HCT116 (cell line): ENCODE results near the gene STIM1. TPM values are rescaled to one million over a fixed set of nuclear protein-coding genes. Genes with fewer than 3 reads are reported as not detected.

ENCODE experiments used
- ATAC-seq: fragments of 200-7000 bp; cut with Tn5 transposase; 2 replicates; pipeline ENCODE4 v1.9.1; 2020; ENCODE audit warnings: mild to moderate bottlenecking, moderate library complexity
- BruUV-seq: library from RNA; stranded (reverse); fragments of 400-500 nt; replicated peaks from 2 replicates; lab custom pipeline; 2021; lab: Mats Ljungman, UMichigan
- CTCF ChIA-PET: fragments of 300-600 bp; sonication (Branson Sonifier 250); formaldehyde crosslinking; loops from one replicate; lab custom pipeline; 2021; ENCODE audit warnings: antibody characterized with exemption; lab: Charles Lee
- POLR2A ChIA-PET: fragments of 300-600, 350-600 bp; sonication (Branson Sonifier 250); formaldehyde crosslinking; loops from one replicate; lab custom pipeline; 2021; ENCODE audit warnings: antibody characterized with exemption; lab: Charles Lee
- RAD21 ChIA-PET, 2 experiments: fragments of 300-600 bp; sonication (Branson Sonifier 250); formaldehyde crosslinking; loops; one replicate each; lab custom pipeline; 2023; ENCODE audit warnings: low total read pairs in 2 of 2; ENCODE audit not compliant: uncharacterized antibody in 2 of 2, unreplicated experiment in 2 of 2, low non-redundant PET in 1 of 2; lab: Charles Lee
- DNase-seq: peaks from one replicate; pipeline ENCODE4 v3.0.0-alpha.2; 2010; ENCODE audit warnings: low read depth, low spot score
- H2AFZ ChIP-seq: fragments of 200-600 bp; shearing (Covaris generic), sonication (generic); 2 replicates; pipeline ENCODE4 v1.6.1; 2017; ENCODE audit warnings: low read depth, mixed run types, mixed read lengths, antibody characterized with exemption, low read length; ENCODE audit not compliant: poor library complexity, severe bottlenecking
- H3K27ac ChIP-seq: 2 replicates; pipeline ENCODE4 v1.5.1; 2012; ENCODE audit warnings: low read depth, low read length
- H3K27me3 ChIP-seq: fragments of 200-600 bp; sonication (generic); 2 replicates; pipeline ENCODE4 v1.6.1; 2016; ENCODE audit warnings: mixed run types, low read length, mixed read lengths; ENCODE audit not compliant: insufficient read depth
- H3K36me3 ChIP-seq, 2 experiments: fragments of 200-500 bp in 1 of 2; fragments of 200-600 bp in 1 of 2; sonication (Bioruptor generic) in 1 of 2; sonication (generic) in 1 of 2; 2 replicates each; pipeline versions ENCODE4 v1.5.1 to v1.6.1; 2014 to 2016; ENCODE audit warnings: low read length in 2 of 2, inconsistent platforms in 1 of 2, mixed read lengths in 1 of 2, mixed run types in 1 of 2; ENCODE audit not compliant: insufficient read depth in 2 of 2, control insufficient read depth in 1 of 2
- H3K4me1 ChIP-seq, 2 experiments: fragments of 200-600 bp in 1 of 2; sonication (generic) in 1 of 2; 2 replicates each; pipeline versions ENCODE4 v1.5.1 to v1.6.1; 2012 to 2017; ENCODE audit warnings: low read length in 2 of 2, inconsistent platforms in 1 of 2, mild to moderate bottlenecking in 1 of 2, mixed read lengths in 1 of 2, mixed run types in 1 of 2, moderate library complexity in 1 of 2; ENCODE audit not compliant: insufficient read depth in 2 of 2, control insufficient read depth in 1 of 2
- H3K4me2 ChIP-seq: fragments of 200-600 bp; sonication (generic); 2 replicates; pipeline ENCODE4 v1.6.1; 2017; ENCODE audit warnings: mixed run types, low read length, mixed read lengths
- H3K4me3 ChIP-seq, 2 experiments: fragments of 200-600 bp in 1 of 2; sonication (generic) in 1 of 2; replicated peaks in 1 of 2; 2 replicates each; pipeline ENCODE4 v1.5.1; 2011 to 2016; ENCODE audit warnings: low read length in 2 of 2, control low read depth in 1 of 2, low read depth in 1 of 2, mild to moderate bottlenecking in 1 of 2, mixed read lengths in 1 of 2, mixed run types in 1 of 2
- H3K79me2 ChIP-seq: fragments of 200-600 bp; sonication (generic); 2 replicates; pipeline ENCODE4 v1.6.1; 2017; ENCODE audit warnings: mild to moderate bottlenecking, mixed run types, low read length, moderate library complexity, mixed read lengths; ENCODE audit not compliant: insufficient read depth
- H3K9ac ChIP-seq: fragments of 200-600 bp; sonication (generic); 2 replicates; pipeline ENCODE4 v1.6.1; 2016; ENCODE audit warnings: low read length, mixed read lengths
- H3K9me2 ChIP-seq: fragments of 200-600 bp; sonication (generic), shearing (Covaris generic); 2 replicates; pipeline ENCODE4 v1.6.1; 2017; ENCODE audit warnings: mixed run types, mild to moderate bottlenecking, moderate library complexity; ENCODE audit not compliant: insufficient read depth
- H3K9me3 ChIP-seq, 2 experiments: fragments of 200-500 bp in 1 of 2; fragments of 200-600 bp in 1 of 2; sonication (Bioruptor generic) in 1 of 2; sonication (generic) in 1 of 2; 2 replicates each; pipeline ENCODE4 v1.6.1; 2014 to 2017; ENCODE audit warnings: low read length in 2 of 2, mixed read lengths in 2 of 2, inconsistent platforms in 1 of 2, low read depth in 1 of 2, mild to moderate bottlenecking in 1 of 2, mixed run types in 1 of 2, moderate library complexity in 1 of 2; ENCODE audit not compliant: control insufficient read depth in 1 of 2, insufficient read depth in 1 of 2
- H4K20me1 ChIP-seq: fragments of 200-600 bp; sonication (generic), shearing (Covaris generic); 2 replicates; pipeline ENCODE4 v1.6.1; 2017; ENCODE audit warnings: mixed run types, mild to moderate bottlenecking, moderate library complexity; ENCODE audit not compliant: insufficient read depth
- ATF3 ChIP-seq: IDR thresholded peaks from 2 replicates; pipeline ENCODE4 v1.6.1; 2012
- CEBPB ChIP-seq: IDR thresholded peaks from 2 replicates; pipeline ENCODE4 v1.6.1; 2012; ENCODE audit warnings: low read depth
- CTCF ChIP-seq, 3 experiments: fragments of 200-600 bp in 1 of 3; sonication (generic) in 1 of 3; IDR thresholded peaks in 2 of 3; conservative IDR thresholded peaks in 1 of 3; 2 replicates each; pipeline ENCODE4 v1.5.1; 2012 to 2017; ENCODE audit warnings: low read depth in 2 of 3, low read length in 2 of 3, antibody characterized with exemption in 1 of 3, borderline replicate concordance in 1 of 3, control low read depth in 1 of 3, mild to moderate bottlenecking in 1 of 3, mixed read lengths in 1 of 3, mixed run types in 1 of 3, moderate library complexity in 1 of 3; ENCODE audit not compliant: insufficient read depth in 1 of 3
- EGR1 ChIP-seq: IDR thresholded peaks from 2 replicates; pipeline ENCODE4 v1.6.1; 2012; ENCODE audit warnings: low read depth
- ELF1 ChIP-seq: IDR thresholded peaks from 2 replicates; pipeline ENCODE4 v1.6.1; 2012; ENCODE audit warnings: low read depth, borderline replicate concordance
- EZH2 ChIP-seq: fragments of 200-600 bp; sonication (generic); IDR thresholded peaks from 2 replicates; pipeline ENCODE4 v1.6.1; 2017; ENCODE audit warnings: antibody characterized with exemption, mixed run types
- EZH2phosphoT487 ChIP-seq: fragments of 200-600 bp; IDR thresholded peaks from 2 replicates; pipeline ENCODE4 v1.6.1; 2018; ENCODE audit warnings: antibody characterized with exemption, borderline replicate concordance
- FOSL1 ChIP-seq: IDR thresholded peaks from 2 replicates; pipeline ENCODE4 v1.6.1; 2012; ENCODE audit warnings: low read depth
- JUND ChIP-seq: IDR thresholded peaks from 2 replicates; pipeline ENCODE4 v1.6.1; 2012
- POLR2A ChIP-seq: IDR thresholded peaks from 2 replicates; pipeline ENCODE4 v1.7.0; 2011; ENCODE audit warnings: borderline replicate concordance; ENCODE audit not compliant: insufficient read depth, insufficient read length; ENCODE audit errors: extremely low read depth
- POLR2AphosphoS5 ChIP-seq: IDR thresholded peaks from 2 replicates; pipeline ENCODE4 v1.6.1; 2011; ENCODE audit warnings: mild to moderate bottlenecking, low read depth, low read length, moderate library complexity
- RAD21 ChIP-seq: IDR thresholded peaks from 2 replicates; pipeline ENCODE4 v1.6.1; 2012; ENCODE audit warnings: low read depth, mild to moderate bottlenecking
- SIN3A ChIP-seq: IDR thresholded peaks from 2 replicates; pipeline ENCODE4 v1.6.1; 2012; ENCODE audit warnings: low read depth
- SP1 ChIP-seq: IDR thresholded peaks from 2 replicates; pipeline ENCODE4 v1.6.1; 2012; ENCODE audit warnings: low read depth
- SRF ChIP-seq: IDR thresholded peaks from 2 replicates; pipeline ENCODE4 v1.6.1; 2012; ENCODE audit warnings: low read depth
- TCF7L2 ChIP-seq: IDR thresholded peaks from 2 replicates; pipeline ENCODE4 v1.7.0; 2011; ENCODE audit warnings: borderline replicate concordance, inconsistent platforms; ENCODE audit not compliant: insufficient read depth, insufficient read length; ENCODE audit errors: extremely low read depth
- ZFX ChIP-seq: fragments of 450-650 bp; IDR thresholded peaks from 2 replicates; pipeline ENCODE4 v1.6.1; 2017
- ZNF274 ChIP-seq: fragments of 200-500 bp; sonication (Bioruptor generic); IDR thresholded peaks from 2 replicates; pipeline ENCODE4 v1.6.1; 2014; ENCODE audit warnings: mild to moderate bottlenecking, low read depth, low read length, inconsistent platforms
- intact Hi-C: fragments of 100-400 bp; cut with micrococcal nuclease; formaldehyde crosslinking; loops from 2 replicates; pipeline ENCODE4 v1.10.0; 2022
- total RNA-seq: library from RNA; stranded (reverse); gene quantifications from one replicate; pipeline ENCODE4 v1.2.1, GENCODE V29; 2021; ENCODE audit not compliant: unreplicated experiment
- TF ChIP-seq, protein P1 (sequence below): IDR thresholded peaks from 2 replicates; pipeline ENCODE4 v1.6.1; 2012
- TF ChIP-seq, protein P2 (sequence below): IDR thresholded peaks from 2 replicates; pipeline ENCODE4 v1.6.1; 2011; ENCODE audit warnings: mild to moderate bottlenecking, low read length, moderate library complexity; ENCODE audit not compliant: insufficient replicate concordance; ENCODE audit errors: extremely low read depth

The STIM1 gene
- total RNA-seq, 1 experiment from 2014 or later = 22.3 TPM

DNA sequence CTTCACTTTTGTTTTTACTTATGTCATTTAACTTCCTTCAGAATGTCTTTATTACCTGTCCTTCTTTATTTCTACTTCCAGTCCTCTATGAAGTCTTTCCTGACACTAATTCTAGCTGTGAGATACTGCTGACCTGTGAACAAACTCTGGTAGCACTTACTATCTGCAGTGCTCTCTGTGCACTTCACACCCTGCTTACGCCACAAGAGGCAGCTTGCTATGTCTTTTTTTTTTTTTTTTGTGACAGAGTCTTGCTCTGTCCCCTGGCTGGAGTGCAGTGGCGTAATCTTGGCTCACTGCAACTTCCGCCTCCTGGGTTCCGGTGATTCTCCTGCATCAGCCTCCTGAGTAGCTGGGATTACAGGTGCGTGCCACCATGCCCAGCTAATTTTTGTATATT lies 10.7 kb downstream of the STIM1 start:
- H3K36me3 ChIP-seq = no peaks in the 10 kb centered on the region
- CTCF ChIA-PET = no interaction called here

DNA sequence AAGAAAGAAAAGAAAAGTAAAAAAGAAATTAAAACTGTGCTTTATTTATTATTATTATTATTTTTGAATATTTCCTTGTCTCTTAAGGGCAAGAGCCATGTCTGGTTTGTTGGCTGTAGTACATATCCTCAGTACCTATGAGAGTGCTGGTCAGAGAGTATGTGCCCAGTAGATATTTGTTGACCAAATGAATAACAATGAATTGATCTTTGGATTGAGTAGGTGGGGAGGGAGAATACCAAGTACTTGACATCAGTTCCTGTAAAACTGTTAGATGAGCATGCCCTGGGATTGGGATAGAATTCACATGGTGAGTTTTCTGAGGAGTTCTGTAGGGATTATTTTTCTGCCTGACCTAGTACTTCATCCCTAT lies 11.4 kb downstream of the STIM1 start:
- no peak overlapping the region for H3K4me2 ChIP-seq
- ChIA-PET POLR2A (no interaction called here), CTCF (no interaction called here), RAD21 (no interaction called here)
- no peak overlapping the region for H2AFZ ChIP-seq
- peaks cover 0 to 7% of the 10 kb centered on the region in 2 experiments; a peak in 2 of 4 replicates for H3K4me1 ChIP-seq
- H3K36me3 ChIP-seq = no peaks in the 10 kb centered on the region
- H4K20me1 ChIP-seq = no peaks in the 10 kb centered on the region
- no peak overlapping the region for H3K4me3 ChIP-seq
- H3K79me2 ChIP-seq = no peaks in the 10 kb centered on the region
- H3K9ac ChIP-seq = no peak overlapping the region
- no TSS peak for BruUV-seq
- no peaks in the 10 kb centered on the region for H3K9me3 ChIP-seq
- no peak for DNase-seq
- ATAC-seq = no peak
- TF ChIP-seq POLR2AphosphoS5 (no peak), TCF7L2 (no peak), POLR2A (no peak), SRF (no peak), EZH2 (no peak), SP1 (no peak), FOSL1 (no peak), CEBPB (no peak), ZFX (no peak), ZNF274 (no peak), ELF1 (no peak), JUND (no peak), EZH2phosphoT487 (no peak), CTCF (IDR thresholded peaks at IDR 0.05 in 2 of 3, conservative IDR thresholded peaks at IDR 0.05 in 1 of 3; ENCODE audit: borderline replicate concordance in 1 of 3, insufficient read depth in 1 of 3, low read depth in 2 of 3, low read length in 2 of 3) (no peak), ATF3 (no peak), RAD21 (no peak), SIN3A (no peak), EGR1 (no peak)
- TF ChIP-seq, protein P1, sequence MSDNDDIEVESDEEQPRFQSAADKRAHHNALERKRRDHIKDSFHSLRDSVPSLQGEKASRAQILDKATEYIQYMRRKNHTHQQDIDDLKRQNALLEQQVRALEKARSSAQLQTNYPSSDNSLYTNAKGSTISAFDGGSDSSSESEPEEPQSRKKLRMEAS = no peak
- TF ChIP-seq, protein P2, sequence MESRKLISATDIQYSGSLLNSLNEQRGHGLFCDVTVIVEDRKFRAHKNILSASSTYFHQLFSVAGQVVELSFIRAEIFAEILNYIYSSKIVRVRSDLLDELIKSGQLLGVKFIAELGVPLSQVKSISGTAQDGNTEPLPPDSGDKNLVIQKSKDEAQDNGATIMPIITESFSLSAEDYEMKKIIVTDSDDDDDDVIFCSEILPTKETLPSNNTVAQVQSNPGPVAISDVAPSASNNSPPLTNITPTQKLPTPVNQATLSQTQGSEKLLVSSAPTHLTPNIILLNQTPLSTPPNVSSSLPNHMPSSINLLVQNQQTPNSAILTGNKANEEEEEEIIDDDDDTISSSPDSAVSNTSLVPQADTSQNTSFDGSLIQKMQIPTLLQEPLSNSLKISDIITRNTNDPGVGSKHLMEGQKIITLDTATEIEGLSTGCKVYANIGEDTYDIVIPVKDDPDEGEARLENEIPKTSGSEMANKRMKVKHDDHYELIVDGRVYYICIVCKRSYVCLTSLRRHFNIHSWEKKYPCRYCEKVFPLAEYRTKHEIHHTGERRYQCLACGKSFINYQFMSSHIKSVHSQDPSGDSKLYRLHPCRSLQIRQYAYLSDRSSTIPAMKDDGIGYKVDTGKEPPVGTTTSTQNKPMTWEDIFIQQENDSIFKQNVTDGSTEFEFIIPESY = no peak
- H3K27me3 ChIP-seq = no peaks in the 10 kb centered on the region
- no peak overlapping the region for H3K27ac ChIP-seq
- H3K9me2 ChIP-seq = no peaks in the 10 kb centered on the region
- intact Hi-C loops = no loop called here

More for the DNA sequence above, 10.7 kb downstream of the STIM1 start:
- no peaks in the 10 kb centered on the region for H3K79me2 ChIP-seq
- H3K27ac ChIP-seq = no peak overlapping the region
- POLR2A ChIA-PET = no interaction called here
- RAD21 ChIA-PET = no interaction called here
- DNase-seq (no peak), ATAC-seq (no peak)
- intact Hi-C loops = no loop called here
- no peak overlapping the region for H3K4me2 ChIP-seq
- H4K20me1 ChIP-seq = no peaks in the 10 kb centered on the region
- H3K4me1 ChIP-seq = peaks cover 0 to 7% of the 10 kb centered on the region in 2 experiments; a peak in 2 of 4 replicates
- TF ChIP-seq ZNF274 = no peak
- no peak overlapping the region for H3K9ac ChIP-seq
- no peak overlapping the region for H2AFZ ChIP-seq
- H3K4me3 ChIP-seq = no peak overlapping the region
- H3K9me2 ChIP-seq = no peaks in the 10 kb centered on the region
- no peaks in the 10 kb centered on the region for H3K27me3 ChIP-seq
- H3K9me3 ChIP-seq = no peaks in the 10 kb centered on the region
- BruUV-seq = no TSS peak
